HG03558 (cell line): ENCODE data around the gene DLG5.
A peak's percentile ranks its signal among the peaks of the same experiment; 100 is the strongest.

Experiments used
- ATAC-seq: cut with Tn5 transposase; IDR thresholded peaks from one replicate; pipeline ENCODE4 v1.9.1; 2021; ENCODE audit warnings: moderate number of reproducible peaks; ENCODE audit not compliant: unreplicated experiment; ENCODE audit errors: extremely low read depth

The DLG5 gene

GRCh38 chr10:77801474-77802161 lies 124.9 kb downstream of the DLG5 start:
- ATAC-seq = peak; percentile 64

- no peak for ATAC-seq
Measured at GRCh38 chr10:77800738-77801266, 125.8 kb downstream of the DLG5 start.

GRCh38 chr10:77800320-77800719 lies 126.2 kb downstream of the DLG5 start:
- ATAC-seq = no peak

GRCh38 chr10:77799352-77799751 lies 127.2 kb downstream of the DLG5 start:
- ATAC-seq = no peak

GRCh38 chr10:77798940-77799339 lies 127.6 kb downstream of the DLG5 start:
- no peak for ATAC-seq

- ATAC-seq = no peak
Measured at GRCh38 chr10:77796311-77796915, 130.1 kb downstream of the DLG5 start.

- ATAC-seq = no peak
Measured at GRCh38 chr10:77795426-77796055, 131.0 kb downstream of the DLG5 start.

GRCh38 chr10:77794256-77795142 lies 132.1 kb downstream of the DLG5 start:
- ATAC-seq = no peak

GRCh38 chr10:77793831-77794230 lies 132.7 kb downstream of the DLG5 start:
- no peak for ATAC-seq

- no peak for ATAC-seq
Measured at GRCh38 chr10:77792155-77792554, 134.4 kb downstream of the DLG5 start.

- ATAC-seq = no peak
Measured at GRCh38 chr10:77791506-77791905, 135.0 kb downstream of the DLG5 start.

- ATAC-seq = no peak
Measured at GRCh38 chr10:77789861-77790260, 136.7 kb downstream of the DLG5 start.

GRCh38 chr10:77789016-77789415 lies 137.5 kb downstream of the DLG5 start:
- no peak for ATAC-seq

GRCh38 chr10:77788496-77789010 lies 138.0 kb downstream of the DLG5 start:
- no peak for ATAC-seq

GRCh38 chr10:77787440-77787839 lies 139.1 kb downstream of the DLG5 start:
- no peak for ATAC-seq

GRCh38 chr10:77784856-77785255 lies 141.7 kb downstream of the DLG5 start:
- no peak for ATAC-seq

- no peak for ATAC-seq
Measured at GRCh38 chr10:77782328-77783061, 144.1 kb downstream of the DLG5 start.

- no peak for ATAC-seq
Measured at GRCh38 chr10:77781451-77782327, 144.9 kb downstream of the DLG5 start.

GRCh38 chr10:77780180-77780579 lies 146.4 kb downstream of the DLG5 start:
- ATAC-seq = no peak
